H1 (cell line): Measurements from ENCODE around the gene VDAC2. TPM values are rescaled to one million over a fixed set of nuclear protein-coding genes. Genes with fewer than 3 reads are reported as not detected.

Source experiments
- SAP30 ChIP-seq: fragments of 300-600 bp; sonication (generic); IDR thresholded peaks from 2 replicates; pipeline ENCODE4 v1.7.1; 2012; ENCODE audit warnings: low read length, moderate library complexity, mild to moderate bottlenecking, inconsistent platforms; ENCODE audit not compliant: insufficient read depth, insufficient replicate concordance
- polyA plus RNA-seq, 7 experiments: library from polyadenylated mRNA; depleted of rRNA in 3 of 7; stranded (reverse) in 5 of 7; unstranded in 2 of 7; fragments of >200 nt in 5 of 7; fragments of 200-250 nt in 2 of 7; gene quantifications; 1 replicate in 5 of 7; 2 replicates in 1 of 7; 4 replicates in 1 of 7; pipeline versions ENCODE4 v1.2.1 to v1.2.3, GENCODE V29; 2011 to 2013; ENCODE audit warnings: missing spikeins in 2 of 7, mixed read lengths in 2 of 7
- total RNA-seq: library from RNA; stranded (reverse); fragmentation: NEBNext Ultra II Directional; extraction: Animal tissue kit (Norgen Biotek cat#: 25700); gene quantifications from 2 replicates; pipeline ENCODE4 v1.2.1, GENCODE V29; 2021

VDAC2 gene
- total and polyA plus RNA-seq, 2 of the 8 experiments (the other 6 are each of a cell fraction or from before 2014, with no cell fraction given), result 89.8 to 284 TPM

DNA sequence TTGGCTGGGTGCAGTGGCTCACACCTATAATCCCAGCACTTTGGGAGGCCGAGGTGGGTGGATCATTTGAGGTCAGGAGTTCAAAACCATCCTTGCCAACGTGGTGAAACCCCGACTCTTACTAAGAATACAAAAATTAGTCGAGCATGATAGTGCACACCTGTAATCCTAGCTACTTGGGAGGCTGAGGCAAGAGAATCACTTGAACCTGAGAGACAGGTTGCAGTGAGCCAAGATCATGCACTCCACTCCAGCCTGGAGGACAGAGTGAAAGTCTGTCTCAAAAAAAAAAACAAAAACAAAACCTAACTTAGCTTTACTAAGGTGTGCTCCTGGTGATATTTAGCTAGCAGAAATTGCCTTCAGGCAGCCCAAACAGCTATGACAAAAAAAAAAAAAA lies 24.3 kb upstream of the VDAC2 start (continued):
- TF ChIP-seq SAP30, result no peak
